GM18520 (cell line): ENCODE measurements around the gene EEF2KMT.
"Not testable (repeated sequence)": the region's sequence is repeated elsewhere in the genome, so short reads cannot be mapped to it uniquely, and the experiment has no call there.

ENCODE experiments used
- ATAC-seq: cut with Tn5 transposase; IDR thresholded peaks from one replicate; pipeline ENCODE4 v1.9.1; 2021; ENCODE audit not compliant: unreplicated experiment

The EEF2KMT gene

GRCh38 chr16:5097470-5098220, at the start of gene EEF2KMT:
EEF2KMT (minus strand) TSS chr16:5097795; CDS start chr16:5097739, 56 bp downstream.
- ATAC-seq, result peak; percentile 79

- ATAC-seq, result not testable (repeated sequence)
Measured at GRCh38 chr16:5144621-5144956, 47.0 kb upstream of the EEF2KMT start.

GRCh38 chr16:5143761-5144620, 46.4 kb upstream of the EEF2KMT start:
- ATAC-seq, result no peak

GRCh38 chr16:5140151-5140550, 42.6 kb upstream of the EEF2KMT start:
- not testable (repeated sequence) for ATAC-seq

GRCh38 chr16:5134739-5135452, 37.3 kb upstream of the EEF2KMT start:
- ATAC-seq, result not testable (repeated sequence)

GRCh38 chr16:5132915-5133600, 35.5 kb upstream of the EEF2KMT start:
- not testable (repeated sequence) for ATAC-seq

- not testable (repeated sequence) for ATAC-seq
Measured at GRCh38 chr16:5131467-5132004, 33.9 kb upstream of the EEF2KMT start.

- ATAC-seq, result not testable (repeated sequence)
Measured at GRCh38 chr16:5117300-5118087, 19.9 kb upstream of the EEF2KMT start.

GRCh38 chr16:5116780-5117295, 19.2 kb upstream of the EEF2KMT start:
- not testable (repeated sequence) for ATAC-seq

- not testable (repeated sequence) for ATAC-seq
Measured at GRCh38 chr16:5110933-5111332, 13.3 kb upstream of the EEF2KMT start.

- no peak for ATAC-seq
Measured at GRCh38 chr16:5108505-5109158, 11.0 kb upstream of the EEF2KMT start.

GRCh38 chr16:5105039-5105438, 7.4 kb upstream of the EEF2KMT start:
- not testable (repeated sequence) for ATAC-seq

GRCh38 chr16:5103296-5104032, 5.9 kb upstream of the EEF2KMT start:
- not testable (repeated sequence) for ATAC-seq

GRCh38 chr16:5099174-5099573, 1.6 kb upstream of the EEF2KMT start:
- not testable (repeated sequence) for ATAC-seq

GRCh38 chr16:5098221-5099159, 895 bp upstream of the EEF2KMT start:
- ATAC-seq, result not testable (repeated sequence)

- not testable (repeated sequence) for ATAC-seq
Measured at GRCh38 chr16:5097061-5097469, 530 bp downstream of the EEF2KMT start.

- not testable (repeated sequence) for ATAC-seq
Measured at GRCh38 chr16:5096437-5097060, 1.0 kb downstream of the EEF2KMT start.
